ENCODE measurements around the gene FLVCR2.

The FLVCR2 gene

DNA sequence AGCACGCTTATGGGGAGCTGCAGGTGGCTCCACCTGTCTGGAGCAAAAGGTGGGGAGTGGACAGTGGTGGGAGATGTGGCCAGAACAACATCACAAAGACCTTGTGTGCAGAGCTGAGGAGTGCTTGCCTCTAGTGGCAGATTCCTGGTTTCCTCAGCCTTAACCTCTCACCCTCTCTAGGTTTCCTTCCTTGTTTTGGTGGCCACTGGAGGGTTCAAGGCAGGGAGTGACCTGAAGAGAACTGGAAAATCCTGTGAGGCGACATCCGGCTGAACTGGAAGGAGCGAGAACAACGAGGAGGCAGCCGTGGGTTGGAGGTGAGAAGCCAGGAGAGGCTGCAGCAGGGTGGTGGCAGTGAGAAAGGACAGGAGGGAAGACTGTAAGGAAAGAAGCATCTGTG is 6.3 kb upstream of the FLVCR2 start:
- no peak for DNase-seq (ENCODE audit: extremely low read depth, insufficient read length)
- TF ChIP-seq, protein P1, sequence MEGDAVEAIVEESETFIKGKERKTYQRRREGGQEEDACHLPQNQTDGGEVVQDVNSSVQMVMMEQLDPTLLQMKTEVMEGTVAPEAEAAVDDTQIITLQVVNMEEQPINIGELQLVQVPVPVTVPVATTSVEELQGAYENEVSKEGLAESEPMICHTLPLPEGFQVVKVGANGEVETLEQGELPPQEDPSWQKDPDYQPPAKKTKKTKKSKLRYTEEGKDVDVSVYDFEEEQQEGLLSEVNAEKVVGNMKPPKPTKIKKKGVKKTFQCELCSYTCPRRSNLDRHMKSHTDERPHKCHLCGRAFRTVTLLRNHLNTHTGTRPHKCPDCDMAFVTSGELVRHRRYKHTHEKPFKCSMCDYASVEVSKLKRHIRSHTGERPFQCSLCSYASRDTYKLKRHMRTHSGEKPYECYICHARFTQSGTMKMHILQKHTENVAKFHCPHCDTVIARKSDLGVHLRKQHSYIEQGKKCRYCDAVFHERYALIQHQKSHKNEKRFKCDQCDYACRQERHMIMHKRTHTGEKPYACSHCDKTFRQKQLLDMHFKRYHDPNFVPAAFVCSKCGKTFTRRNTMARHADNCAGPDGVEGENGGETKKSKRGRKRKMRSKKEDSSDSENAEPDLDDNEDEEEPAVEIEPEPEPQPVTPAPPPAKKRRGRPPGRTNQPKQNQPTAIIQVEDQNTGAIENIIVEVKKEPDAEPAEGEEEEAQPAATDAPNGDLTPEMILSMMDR (IDR thresholded peaks at IDR 0.05; ENCODE audit: insufficient read depth, low read length, poor library complexity, severe bottlenecking) = no peak
- Histone ChIP-seq H3K27me3 (replicated peaks; ENCODE audit: control insufficient read depth, insufficient read depth, low read length) (no peaks in the 10 kb centered on the region), H3K4me3 (replicated peaks; ENCODE audit: low read depth, low read length) (no peak overlapping the region), H3K36me3 (ENCODE audit: control insufficient read depth, insufficient read depth, low read length) (no peaks in the 10 kb centered on the region)

- peak; percentile 9 for DNase-seq (ENCODE audit: extremely low read depth, insufficient read length)
- Histone ChIP-seq H3K36me3 (ENCODE audit: control insufficient read depth, insufficient read depth, low read length) (no peaks in the 10 kb centered on the region), H3K4me3 (replicated peaks; ENCODE audit: low read depth, low read length) (no peak overlapping the region), H3K27me3 (replicated peaks; ENCODE audit: control insufficient read depth, insufficient read depth, low read length) (no peaks in the 10 kb centered on the region)
- TF ChIP-seq, protein P1 (IDR thresholded peaks at IDR 0.05; ENCODE audit: insufficient read depth, low read length, poor library complexity, severe bottlenecking) = no peak
Observed at GRCh38 chr14:75577090-75577489, 1.3 kb upstream of the FLVCR2 start.

DNA sequence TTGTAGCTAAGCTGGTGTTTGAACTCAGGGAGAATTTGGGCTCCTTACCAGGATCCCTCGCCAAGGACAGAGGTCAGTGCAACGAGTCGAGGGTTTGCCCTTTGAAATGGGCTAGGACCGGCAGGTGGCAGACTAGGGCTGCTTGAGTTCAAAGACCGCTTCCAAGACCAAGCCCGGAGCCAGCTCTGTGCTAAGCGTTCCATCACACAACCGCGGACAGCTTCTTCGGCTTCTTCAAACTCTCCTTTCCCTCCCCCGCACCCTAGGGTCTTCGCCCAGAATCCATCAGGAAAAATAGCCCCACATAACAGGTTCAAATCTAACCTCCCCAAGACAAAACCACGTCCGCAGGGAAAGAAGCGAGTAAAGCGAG is 705 bp upstream of the FLVCR2 start:
- no peaks in the 10 kb centered on the region for H3K36me3 ChIP-seq (ENCODE audit: control insufficient read depth, insufficient read depth, low read length)
- peak overlapping the region; percentile 68 for H3K4me3 ChIP-seq (replicated peaks; ENCODE audit: low read depth, low read length)
- H3K27me3 ChIP-seq (replicated peaks; ENCODE audit: control insufficient read depth, insufficient read depth, low read length) = no peaks in the 10 kb centered on the region
- DNase-seq (ENCODE audit: extremely low read depth, insufficient read length) = peak; percentile 48
- TF ChIP-seq, protein P1 (IDR thresholded peaks at IDR 0.05; ENCODE audit: insufficient read depth, low read length, poor library complexity, severe bottlenecking) = peak; percentile 79

DNA sequence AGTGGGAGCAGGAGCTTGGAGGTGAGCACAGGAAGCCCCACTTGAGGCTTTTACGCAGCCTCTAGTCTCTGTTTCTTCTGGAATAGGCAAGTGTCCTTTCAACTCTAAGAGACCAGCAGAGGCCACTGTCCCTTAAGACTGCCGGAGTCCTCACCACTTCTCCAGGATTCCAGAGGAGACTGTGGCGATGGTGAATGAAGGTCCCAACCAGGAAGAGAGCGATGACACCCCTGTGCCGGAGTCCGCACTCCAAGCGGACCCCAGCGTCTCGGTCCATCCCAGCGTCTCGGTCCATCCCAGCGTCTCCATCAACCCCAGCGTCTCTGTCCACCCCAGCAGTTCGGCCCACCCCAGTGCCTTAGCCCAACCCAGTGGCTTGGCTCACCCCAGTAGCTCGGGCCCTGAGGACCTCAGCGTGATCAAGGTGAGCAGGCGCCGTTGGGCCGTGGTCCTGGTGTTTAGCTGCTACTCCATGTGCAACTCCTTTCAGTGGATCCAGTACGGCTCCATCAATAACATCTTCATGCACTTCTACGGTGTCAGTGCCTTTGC is 442 bp downstream of the FLVCR2 start:
- H3K27me3 ChIP-seq (replicated peaks; ENCODE audit: control insufficient read depth, insufficient read depth, low read length) = no peaks in the 10 kb centered on the region
- no peaks in the 10 kb centered on the region for H3K36me3 ChIP-seq (ENCODE audit: control insufficient read depth, insufficient read depth, low read length)
- TF ChIP-seq, protein P1 (IDR thresholded peaks at IDR 0.05; ENCODE audit: insufficient read depth, low read length, poor library complexity, severe bottlenecking) = no peak
- H3K4me3 ChIP-seq (replicated peaks; ENCODE audit: low read depth, low read length) = peak overlapping the region; percentile 68
- no peak for DNase-seq (ENCODE audit: extremely low read depth, insufficient read length)

GRCh38 chr14:75579338-75579864 is 981 bp downstream of the FLVCR2 start:
- Histone ChIP-seq H3K36me3 (ENCODE audit: control insufficient read depth, insufficient read depth, low read length) (no peaks in the 10 kb centered on the region), H3K27me3 (replicated peaks; ENCODE audit: control insufficient read depth, insufficient read depth, low read length) (no peaks in the 10 kb centered on the region), H3K4me3 (replicated peaks; ENCODE audit: low read depth, low read length) (peak overlapping the region; percentile 68)
- TF ChIP-seq, protein P1 (IDR thresholded peaks at IDR 0.05; ENCODE audit: insufficient read depth, low read length, poor library complexity, severe bottlenecking) = no peak
- no peak for DNase-seq (ENCODE audit: extremely low read depth, insufficient read length)

DNA sequence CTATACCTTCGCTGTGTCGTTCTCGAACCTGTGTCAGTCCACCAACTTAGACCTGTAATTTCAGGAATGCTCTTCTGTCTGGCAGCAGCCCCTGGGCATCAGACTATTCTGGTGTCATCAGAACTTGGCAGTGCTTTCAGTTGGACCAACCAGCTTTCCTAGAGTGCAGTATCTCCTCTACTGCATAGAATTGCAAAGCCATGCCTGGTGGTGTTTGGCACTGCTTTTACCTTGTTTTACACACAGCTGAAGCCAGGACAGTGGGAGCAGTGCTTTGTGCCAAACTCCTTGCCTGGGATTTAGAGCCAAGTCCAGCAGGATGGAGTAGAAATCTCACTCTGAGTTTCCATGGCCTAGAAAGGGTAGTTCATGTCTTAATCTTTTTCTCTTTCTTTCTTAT is 1.5 kb downstream of the FLVCR2 start:
- Histone ChIP-seq H3K27me3 (replicated peaks; ENCODE audit: control insufficient read depth, insufficient read depth, low read length) (no peaks in the 10 kb centered on the region), H3K36me3 (ENCODE audit: control insufficient read depth, insufficient read depth, low read length) (no peaks in the 10 kb centered on the region), H3K4me3 (replicated peaks; ENCODE audit: low read depth, low read length) (peak overlapping the region; percentile 14; the same call in 1 of the 2 replicates)
- DNase-seq (ENCODE audit: extremely low read depth, insufficient read length) = no peak
- TF ChIP-seq, protein P1 (IDR thresholded peaks at IDR 0.05; ENCODE audit: insufficient read depth, low read length, poor library complexity, severe bottlenecking) = no peak

Data from GM06990 (cell line).